Lower leg skin (tissue), 3 donors: ENCODE results near the gene BMS1.

Source experiments
- CTCF ChIP-seq, 3 donors: fragments of 450-650 bp; IDR thresholded peaks; one replicate each; pipeline ENCODE4 v1.5.1; 2016; ENCODE audit warnings: antibody characterized with exemption in 3 of 3, mild to moderate bottlenecking in 3 of 3, moderate library complexity in 2 of 3
- POLR2A ChIP-seq, 2 donors: fragments of 450-650 bp; IDR thresholded peaks; one replicate each; pipeline ENCODE4 v1.6.1; 2016 to 2017; ENCODE audit warnings: antibody characterized with exemption in 2 of 2, mild to moderate bottlenecking in 1 of 2, moderate library complexity in 1 of 2

- TF ChIP-seq CTCF (IDR thresholded peaks at IDR 0.05) (no peak), POLR2A (IDR thresholded peaks at IDR 0.05) (no peak)
These were observed 89.2 kb downstream of the BMS1 start for GRCh38 chr10:42871823-42872222.
